Brain microvascular endothelial cell (primary cell): ENCODE measurements around the gene TMEM231.

Experiments
- DNase-seq: peaks from one replicate; pipeline ENCODE4 v3.0.0-alpha.2; 2020
- H3K27ac ChIP-seq: fragments of 250-450 bp; sonication (Bioruptor Pico); 2 replicates; pipeline ENCODE4 v1.5.1; 2020; ENCODE audit warnings: mild to moderate bottlenecking, moderate library complexity
- H3K27me3 ChIP-seq: fragments of 250-450 bp; sonication (Bioruptor Pico); replicated peaks from 2 replicates; pipeline ENCODE4 v1.5.1; 2020; ENCODE audit warnings: mild to moderate bottlenecking
- H3K36me3 ChIP-seq: fragments of 250-450 bp; sonication (Bioruptor Pico); replicated peaks from 2 replicates; pipeline ENCODE4 v1.5.1; 2020; ENCODE audit warnings: mild to moderate bottlenecking
- H3K4me3 ChIP-seq: 2 replicates; pipeline ENCODE4 v1.5.1; 2011; ENCODE audit warnings: low read depth, mild to moderate bottlenecking, control low read depth, low read length, moderate library complexity
- CTCF ChIP-seq: IDR thresholded peaks from 2 replicates; pipeline ENCODE4 v1.5.1; 2011; ENCODE audit warnings: low read depth, mild to moderate bottlenecking, moderate library complexity, low read length, control low read depth, inconsistent platforms; ENCODE audit errors: missing control alignments
- in situ Hi-C: cut with HindIII; loops from 2 replicates; pipeline ENCODE4 v1.10.0; 2017; ENCODE audit warnings: low sequenced_read_pairs, low pct_ligation_motif_present

The TMEM231 gene

GRCh38 chr16:75491876-75492275 is 64.2 kb downstream of the TMEM231 start:
- H3K27ac ChIP-seq = no peak overlapping the region
- no peaks in the 10 kb centered on the region for H3K27me3 ChIP-seq
- in situ Hi-C loops = no loop called here
- no peak overlapping the region for H3K4me3 ChIP-seq
- H3K36me3 ChIP-seq = no peaks in the 10 kb centered on the region
- peak; percentile 32 for TF ChIP-seq CTCF
- DNase-seq = no peak

- in situ Hi-C loops = no loop called here
- H3K27me3 ChIP-seq = no peaks in the 10 kb centered on the region
- H3K27ac ChIP-seq = no peak overlapping the region
- H3K36me3 ChIP-seq = no peaks in the 10 kb centered on the region
- no peak for DNase-seq
- no peak for TF ChIP-seq CTCF
- no peak overlapping the region for H3K4me3 ChIP-seq
These were observed 67.7 kb downstream of the TMEM231 start for GRCh38 chr16:75488322-75488721.
